Activated gamma-delta T cell treated with anti-CD3 and anti-CD28 coated beads, Interleukin-2, amount 50 U/mL, for 16 hours (primary cell): ENCODE measurements around the gene PRKCA.

Experiments used
- DNase-seq: peaks from one replicate; pipeline ENCODE4 v3.0.0-alpha.2; 2020; ENCODE audit warnings: low read depth

PRKCA gene

DNA sequence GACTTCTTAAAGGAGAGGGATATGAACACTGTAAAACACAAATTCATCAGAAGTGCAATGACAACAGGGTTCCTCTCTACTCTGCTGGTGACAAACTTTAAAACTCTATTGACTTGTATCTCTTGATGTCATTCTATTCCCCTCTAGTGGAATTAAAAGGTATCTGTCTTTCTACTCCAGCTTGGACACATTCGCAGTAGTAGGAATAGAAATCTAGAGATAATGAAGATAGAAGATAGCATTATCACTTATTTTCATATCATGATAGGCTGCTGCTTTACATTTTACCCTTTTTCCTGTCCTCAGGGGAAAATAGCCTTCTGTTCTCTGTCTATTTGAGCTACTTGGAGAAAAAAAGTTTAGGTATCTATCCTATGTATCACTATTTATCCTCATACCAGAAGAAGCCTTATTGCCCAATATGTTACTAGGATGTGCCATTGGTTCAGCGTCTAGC, 322.9 kb downstream of the PRKCA start:
- DNase-seq: no peak

DNA sequence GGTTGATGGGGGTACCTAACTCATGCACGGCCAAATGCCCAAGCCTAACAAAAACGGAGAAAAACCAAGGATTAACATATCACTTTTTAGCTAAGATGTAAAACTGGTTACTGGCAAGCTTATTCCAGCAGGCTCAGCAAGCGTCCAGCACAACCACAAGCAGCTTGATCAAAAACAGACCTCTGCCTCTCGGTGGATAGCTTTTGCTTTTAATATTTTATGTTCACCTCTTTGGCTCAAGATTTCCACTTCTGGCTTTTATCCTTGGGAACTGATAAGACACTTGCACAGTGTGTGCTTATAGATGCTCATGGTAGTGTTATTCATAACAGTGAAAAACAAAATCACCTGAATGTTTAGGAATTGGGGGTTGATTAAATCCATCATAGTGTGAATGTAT, 325.6 kb downstream of the PRKCA start:
- DNase-seq: no peak

DNA sequence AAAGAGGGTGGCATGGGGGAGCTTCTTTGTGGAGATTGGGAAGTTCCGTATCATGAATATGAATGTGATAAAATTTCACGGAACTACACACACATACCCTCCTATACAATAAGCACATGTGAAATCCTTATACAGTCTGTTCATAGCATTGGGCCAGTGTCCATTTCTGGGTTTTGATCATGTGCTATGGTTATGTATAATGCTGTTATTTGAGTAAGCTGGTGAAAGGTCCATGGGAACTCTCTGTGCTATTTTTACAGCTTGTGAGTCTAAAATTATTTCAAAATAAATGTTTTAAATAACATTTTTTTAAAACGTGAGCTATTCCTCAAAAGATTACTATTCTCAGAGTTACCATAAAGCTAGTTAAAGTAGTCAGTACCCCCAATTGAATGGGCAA, 327.3 kb downstream of the PRKCA start:
- DNase-seq: no peak

DNA sequence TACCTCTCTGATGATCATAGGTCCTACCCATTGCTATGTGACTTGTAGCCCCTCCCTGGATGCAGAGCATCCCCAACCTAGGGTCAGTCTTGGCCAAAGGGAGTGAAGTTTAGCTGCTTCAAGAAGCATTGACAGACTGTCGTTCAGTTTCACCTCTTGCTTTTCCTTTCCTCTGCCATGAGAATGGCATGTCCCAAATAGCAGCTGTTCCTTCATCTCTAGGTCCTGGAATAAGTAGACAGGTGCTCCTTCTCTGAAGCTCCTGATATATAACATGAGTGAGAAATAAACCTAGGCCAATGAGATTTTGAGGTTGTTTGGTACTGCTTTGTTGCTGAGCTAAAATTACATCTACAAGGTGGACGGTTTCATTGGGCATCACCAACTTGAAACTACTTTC, 328.0 kb downstream of the PRKCA start:
- no peak for DNase-seq

DNA sequence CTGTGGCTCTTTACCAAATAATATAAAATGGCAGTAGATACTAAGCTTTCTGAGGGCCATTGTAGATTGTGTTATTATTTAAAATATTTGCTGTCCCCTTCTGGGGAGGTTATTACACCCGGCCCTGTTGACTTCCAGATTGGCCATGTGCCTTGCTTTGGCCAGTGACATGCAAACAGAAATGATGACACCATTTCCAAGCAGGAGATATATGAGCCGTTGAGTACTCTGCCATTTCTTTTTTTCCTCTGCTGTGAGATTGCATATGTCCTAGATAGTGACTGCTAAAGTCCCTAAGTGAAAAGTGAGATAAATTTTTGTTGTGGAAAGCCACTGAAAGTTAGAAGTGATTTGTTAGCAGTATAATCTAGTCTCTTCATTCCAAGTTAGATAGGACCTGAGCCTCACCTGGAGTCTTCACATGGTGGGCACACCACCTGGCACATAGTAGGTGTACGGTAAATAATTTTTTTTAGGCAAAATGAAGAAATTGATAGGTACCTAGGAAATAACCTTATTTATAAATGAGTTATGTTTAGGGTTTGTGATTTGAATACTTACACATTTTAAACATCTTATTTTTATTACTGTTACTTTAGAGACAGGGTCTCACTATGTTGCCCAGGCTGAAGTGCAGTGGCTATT, 328.5 kb downstream of the PRKCA start:
- DNase-seq: no peak

DNA sequence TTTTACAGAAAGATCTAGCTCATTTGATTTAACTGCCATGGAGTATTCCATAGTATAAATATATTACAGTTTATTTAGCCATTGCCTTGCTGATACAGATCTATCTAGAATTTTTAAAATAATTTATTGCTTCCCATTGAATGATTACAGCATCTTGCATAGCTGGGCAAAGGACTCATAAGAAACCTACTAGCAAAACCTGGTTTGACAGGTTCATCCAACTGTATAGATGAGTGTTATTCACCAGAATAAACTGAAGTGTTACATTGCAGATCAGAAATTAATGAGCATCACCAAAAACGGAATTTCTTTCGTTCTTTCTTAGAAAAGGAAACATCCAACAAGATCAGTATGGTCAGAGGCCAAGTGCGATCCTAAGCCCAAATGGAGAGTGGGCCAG, 330.3 kb downstream of the PRKCA start:
- DNase-seq: no peak

DNA sequence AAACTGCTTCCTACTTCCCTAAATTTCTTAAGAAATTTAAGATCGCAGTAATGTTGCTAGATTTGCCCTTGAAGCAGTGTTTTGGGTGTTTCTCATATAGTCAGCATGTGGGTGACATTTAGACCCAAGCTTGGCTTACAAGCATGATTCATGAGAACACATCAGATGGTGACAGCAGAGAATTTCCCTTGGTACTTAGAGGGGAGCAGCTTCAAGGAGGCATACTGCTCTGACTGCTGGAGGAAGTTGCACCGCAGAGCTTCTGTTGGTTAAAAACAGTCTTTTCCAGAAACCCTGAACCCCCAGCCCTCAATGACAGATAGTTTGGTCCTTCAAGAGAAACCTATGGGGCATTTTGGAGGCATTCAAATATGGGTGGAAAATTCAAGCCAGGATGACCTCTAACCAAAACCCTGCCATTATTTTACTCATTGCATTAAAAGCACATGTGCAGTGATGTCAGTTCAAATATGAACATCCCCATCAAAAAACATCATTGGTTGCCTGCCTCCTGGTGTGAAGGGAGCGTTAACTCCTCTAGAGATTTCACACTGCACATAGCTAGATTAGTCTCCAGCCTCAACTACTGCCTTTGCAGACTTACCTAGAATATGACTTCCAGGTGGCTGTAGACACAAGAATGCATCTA, 331.0 kb downstream of the PRKCA start:
- peak; percentile 28 for DNase-seq

DNA sequence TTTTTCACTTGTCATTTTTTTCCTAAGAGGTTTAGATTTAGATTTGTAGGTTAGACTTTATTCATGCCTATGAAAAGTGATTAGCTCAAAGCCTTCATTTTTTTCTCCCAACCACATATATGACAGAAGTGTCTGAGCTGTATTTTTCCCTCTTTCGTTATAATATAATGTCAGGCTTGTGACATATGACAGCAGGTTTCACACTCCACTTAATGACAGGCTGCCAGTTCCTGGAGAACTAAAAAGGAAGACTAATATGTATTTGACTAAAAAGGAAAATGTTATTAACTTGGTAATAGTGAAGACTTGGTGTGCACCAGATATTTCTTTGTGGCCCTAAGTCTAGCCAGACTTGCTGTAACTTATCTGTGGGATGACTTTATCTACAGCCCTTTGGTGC, 331.8 kb downstream of the PRKCA start:
- DNase-seq: no peak

DNA sequence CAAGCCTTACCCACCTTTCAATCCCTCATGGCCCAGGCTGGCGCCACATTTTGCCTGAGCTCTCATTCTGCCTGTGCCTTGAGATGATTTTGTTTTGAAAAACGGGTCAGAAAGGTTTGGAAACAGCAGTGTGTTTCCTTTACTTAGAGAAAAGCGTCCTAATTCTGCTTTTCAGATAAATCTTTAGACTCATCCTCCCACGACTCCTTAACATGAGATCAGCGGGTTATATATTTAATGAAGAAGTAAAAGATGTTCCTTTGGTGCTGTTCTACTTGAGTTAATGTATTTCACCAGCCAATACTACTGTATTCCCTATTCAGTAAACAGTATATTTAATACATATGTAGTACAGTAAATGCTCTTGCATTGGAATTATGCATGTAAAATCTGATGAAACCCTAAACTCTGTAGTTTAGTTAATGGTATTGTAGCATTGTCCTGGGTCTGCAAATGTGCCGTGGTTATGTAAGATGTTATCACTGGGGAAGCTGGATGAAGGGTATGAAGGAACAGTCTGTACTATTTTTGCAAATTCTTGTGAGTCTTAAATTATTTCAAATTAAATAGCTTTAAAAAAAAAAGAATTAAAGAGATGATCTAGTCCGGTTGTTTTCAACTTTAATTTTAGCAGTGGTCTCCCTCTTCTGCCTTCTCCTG, 333.1 kb downstream of the PRKCA start:
- no peak for DNase-seq

DNA sequence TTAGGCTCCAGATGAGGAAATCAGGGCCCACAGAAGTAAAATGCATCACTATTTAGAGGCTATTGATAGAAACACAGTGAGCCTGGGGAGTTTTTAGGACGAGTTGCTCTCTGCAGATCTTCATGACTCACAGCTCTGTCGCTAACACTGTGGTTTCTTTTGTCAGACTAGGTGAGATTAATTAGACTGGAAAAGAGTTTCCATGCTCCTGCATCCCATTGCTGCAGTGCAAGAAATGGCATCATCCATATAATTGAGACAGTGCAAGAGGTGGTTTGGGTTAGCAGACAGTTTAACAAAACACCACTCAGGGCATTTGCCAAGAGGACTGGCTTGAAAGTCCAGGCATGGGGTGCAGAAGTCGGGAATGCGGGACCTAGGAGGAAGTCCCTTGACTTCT, 333.7 kb downstream of the PRKCA start:
- DNase-seq: no peak

DNA sequence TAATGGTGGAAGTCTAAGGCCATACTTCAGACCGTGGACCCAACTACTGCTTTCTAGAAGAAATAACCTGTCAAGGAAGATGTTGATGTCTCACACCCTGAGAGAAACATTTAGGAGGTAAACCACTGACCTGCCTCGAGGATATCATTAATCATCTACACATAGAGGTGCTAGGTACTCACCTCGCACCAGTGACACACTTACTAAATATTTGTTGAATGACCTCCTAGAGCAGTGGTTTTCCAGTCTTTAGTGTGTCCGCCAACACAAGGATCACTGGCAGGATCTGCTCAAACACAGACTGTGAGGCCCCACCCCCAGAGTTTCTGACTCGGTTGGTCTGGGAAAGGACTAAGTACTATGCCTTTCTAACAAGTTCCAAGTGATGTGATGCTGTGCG, 335.1 kb downstream of the PRKCA start:
- no peak for DNase-seq

DNA sequence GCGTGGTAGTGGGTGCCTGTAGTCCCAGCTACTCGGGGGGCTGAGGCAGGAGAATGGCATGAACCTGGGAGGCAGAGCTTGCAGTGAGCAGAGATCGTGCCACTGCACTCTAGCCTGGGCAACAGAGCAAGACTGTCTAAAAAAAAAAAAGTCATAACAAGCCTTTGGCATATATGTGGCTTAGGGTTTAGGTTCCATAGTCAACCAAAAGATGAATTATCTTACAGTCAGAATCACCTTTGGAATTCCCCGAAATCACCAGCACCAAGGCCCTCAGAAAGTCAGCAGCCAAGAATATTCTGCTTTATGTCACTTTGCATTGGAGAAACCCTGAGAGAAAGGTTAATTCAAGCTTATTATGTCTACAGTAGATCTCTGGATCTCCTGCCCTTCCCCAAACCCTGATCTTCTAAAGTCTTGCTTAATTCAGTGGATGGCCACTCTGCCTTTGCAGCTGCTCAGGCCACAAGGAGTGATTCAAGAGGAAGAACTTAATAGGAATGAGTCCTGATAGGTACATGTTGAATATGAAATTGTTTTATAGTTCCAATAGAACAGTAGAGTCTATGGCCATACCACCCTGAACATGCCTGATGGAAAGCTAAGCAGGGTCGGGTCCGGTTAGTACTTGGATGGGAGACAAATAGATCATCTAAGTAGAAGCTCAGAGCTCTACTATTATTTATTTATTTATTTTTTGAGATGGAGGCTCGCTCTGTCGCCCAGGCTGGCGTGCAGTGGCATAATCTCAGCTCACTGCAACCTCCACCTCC, 336.5 kb downstream of the PRKCA start:
- no peak for DNase-seq

DNA sequence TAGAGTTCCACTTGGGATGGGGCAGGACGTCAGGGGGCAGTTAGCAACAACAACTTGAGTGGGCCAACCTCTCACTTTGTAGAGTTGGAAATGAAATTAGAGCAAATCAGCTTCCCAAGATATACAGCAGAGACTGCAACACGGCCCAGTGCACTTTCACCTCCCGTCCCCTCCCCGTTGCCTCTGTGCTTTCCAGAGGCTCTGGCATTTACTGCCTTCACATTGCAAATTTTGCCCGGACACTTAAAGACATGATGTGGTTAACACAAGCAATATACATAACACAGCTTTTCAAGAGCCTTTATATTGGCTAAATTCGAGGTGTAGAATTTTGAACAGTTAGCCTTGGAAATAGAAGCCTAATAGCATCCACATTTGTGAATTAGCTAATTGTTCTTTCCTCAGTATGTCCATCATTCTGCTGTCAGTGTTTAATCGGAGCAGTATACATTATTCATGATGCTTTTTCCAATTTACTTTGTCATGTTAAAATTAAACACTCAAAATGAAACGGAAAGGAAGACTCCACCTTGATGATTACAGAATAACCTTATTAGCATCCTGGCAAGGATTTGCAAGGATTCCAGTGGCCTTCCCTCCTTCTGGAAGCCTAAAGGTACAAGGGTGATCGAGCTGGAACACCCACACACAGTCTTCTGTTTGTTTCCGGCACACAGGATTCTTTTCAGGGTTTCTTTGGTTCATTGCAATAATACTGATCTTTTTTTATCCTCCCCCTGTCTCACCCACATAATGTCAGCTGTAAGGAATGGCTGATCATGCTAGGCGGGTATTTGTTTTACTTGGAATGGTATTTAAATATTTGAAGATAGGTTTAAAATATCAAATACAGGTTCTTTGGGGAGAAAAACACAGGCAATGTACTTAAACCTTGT, 341.6 kb downstream of the PRKCA start:
- no peak for DNase-seq

DNA sequence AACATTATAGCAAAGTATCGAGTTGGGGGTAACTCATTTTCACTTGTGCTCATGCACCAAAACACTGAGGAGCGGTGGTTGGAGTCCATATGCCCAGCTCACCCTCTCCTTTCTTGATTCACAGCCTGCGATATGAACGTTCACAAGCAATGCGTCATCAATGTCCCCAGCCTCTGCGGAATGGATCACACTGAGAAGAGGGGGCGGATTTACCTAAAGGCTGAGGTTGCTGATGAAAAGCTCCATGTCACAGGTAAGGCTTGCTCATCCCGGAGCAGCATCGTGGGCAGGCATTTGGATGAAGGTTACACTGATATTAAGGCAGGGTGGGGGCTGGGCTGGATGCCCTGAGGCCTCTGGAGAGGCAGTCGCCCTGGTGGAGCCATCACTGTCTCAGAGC, 342.8 kb downstream of the PRKCA start:
- no peak for DNase-seq

DNA sequence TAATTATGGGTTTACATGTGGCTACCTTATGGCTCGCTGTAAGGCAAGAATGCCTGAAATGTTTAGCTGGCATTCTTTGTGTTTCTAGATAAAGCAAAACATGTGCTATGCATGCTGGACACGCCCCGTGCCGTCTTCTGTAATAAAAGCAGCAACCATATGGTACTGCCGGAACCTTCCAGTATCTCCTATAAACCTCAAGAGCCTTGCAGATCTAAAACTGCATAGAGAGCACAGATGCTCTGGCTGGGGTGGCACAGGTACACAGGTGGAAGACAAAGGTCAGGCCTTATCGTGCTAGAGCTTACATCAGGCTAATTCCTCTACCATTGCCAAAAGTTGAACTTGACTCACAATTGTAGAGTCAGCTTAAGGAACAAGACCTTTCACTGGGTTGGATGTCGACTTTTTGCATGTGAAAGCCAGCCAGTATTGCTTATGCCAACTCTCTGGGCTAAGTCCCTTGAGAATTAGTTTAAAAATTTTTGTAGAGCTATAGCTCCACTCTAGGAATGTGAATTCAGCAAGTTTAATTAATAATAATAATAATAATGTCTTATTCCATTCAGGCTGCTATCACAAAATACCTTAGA, 345.1 kb downstream of the PRKCA start:
- DNase-seq: no peak

DNA sequence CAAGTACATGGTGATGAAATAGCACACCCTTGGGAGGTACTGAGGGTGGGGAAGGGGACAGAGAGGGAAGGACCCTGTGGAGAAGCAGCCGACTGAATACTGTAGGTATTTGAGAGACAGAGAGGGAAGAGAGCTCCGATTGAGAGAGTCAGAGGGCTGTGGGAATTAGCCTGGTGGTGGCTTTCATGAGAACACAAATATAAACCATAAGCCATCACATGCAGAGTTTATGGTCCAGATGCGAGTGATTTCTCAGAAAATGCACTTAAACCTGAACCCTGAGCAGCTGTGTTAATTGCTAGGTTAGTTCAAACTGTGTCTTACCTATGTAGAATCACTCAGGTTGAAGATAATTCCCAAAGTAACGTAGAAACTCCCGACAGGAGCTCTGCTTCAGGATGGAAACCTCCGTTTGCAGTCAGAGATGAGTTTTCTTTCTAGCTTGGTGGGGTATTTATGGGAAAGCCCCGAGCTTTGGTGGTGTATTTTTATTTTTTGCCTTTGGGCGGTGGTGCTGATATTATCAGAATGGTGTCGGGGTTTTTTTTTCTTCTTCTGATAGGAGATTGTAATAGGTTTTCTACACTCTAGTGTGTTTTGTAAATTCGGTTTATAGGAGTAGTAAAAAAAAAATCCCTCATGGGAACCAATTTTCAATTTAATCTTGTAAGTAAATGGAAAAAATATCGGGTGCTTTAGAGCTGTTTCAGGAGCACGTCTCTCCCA, 347.6 kb downstream of the PRKCA start:
- no peak for DNase-seq

DNA sequence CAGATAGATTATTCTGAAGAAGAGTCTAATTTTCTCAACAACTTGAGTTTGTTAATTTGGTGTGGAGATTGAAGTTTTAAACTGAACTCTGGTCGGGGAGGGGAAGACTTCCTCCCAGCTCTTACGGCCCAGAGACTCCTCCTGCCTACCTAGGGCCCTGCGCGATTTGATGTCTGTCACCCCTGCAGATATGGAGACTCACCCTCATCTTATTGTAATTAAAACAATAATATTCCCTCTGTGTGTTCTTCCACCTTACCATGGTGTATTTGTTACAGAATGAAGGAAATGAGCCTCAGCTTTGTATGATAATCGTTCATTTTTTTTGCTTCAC, 348.1 kb downstream of the PRKCA start:
- no peak for DNase-seq

DNA sequence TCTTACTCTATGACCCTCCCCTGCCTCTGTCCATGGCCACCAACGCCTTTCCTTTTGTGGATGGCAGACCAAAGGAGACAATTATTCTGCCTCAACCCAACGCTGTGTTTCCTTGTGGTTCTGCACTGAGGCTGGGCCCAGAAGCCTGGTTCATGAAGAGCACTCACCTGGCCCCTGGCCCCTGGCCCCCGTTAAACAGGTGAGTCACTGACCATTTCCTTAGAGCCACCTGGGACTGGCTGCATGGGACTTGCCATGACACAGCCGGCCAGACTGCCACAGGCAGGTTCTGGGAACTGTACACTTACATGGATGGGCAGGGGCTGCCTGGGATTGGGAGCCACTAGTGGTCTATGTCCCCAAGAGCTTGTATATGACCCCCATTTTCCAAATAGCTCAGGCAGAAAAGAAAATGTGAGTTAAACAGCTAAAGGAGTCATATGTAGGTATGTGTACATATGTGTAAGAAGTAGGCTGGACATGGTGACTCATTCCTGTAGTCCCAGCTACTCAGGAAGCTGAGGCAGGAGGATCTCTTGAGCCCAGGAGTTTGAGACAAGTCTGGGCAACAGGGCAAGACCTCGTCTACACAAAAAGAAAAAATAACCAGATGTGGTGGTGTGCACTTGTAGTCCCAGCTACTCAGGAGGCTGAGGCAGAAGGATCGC, 350.6 kb downstream of the PRKCA start:
- no peak for DNase-seq

DNA sequence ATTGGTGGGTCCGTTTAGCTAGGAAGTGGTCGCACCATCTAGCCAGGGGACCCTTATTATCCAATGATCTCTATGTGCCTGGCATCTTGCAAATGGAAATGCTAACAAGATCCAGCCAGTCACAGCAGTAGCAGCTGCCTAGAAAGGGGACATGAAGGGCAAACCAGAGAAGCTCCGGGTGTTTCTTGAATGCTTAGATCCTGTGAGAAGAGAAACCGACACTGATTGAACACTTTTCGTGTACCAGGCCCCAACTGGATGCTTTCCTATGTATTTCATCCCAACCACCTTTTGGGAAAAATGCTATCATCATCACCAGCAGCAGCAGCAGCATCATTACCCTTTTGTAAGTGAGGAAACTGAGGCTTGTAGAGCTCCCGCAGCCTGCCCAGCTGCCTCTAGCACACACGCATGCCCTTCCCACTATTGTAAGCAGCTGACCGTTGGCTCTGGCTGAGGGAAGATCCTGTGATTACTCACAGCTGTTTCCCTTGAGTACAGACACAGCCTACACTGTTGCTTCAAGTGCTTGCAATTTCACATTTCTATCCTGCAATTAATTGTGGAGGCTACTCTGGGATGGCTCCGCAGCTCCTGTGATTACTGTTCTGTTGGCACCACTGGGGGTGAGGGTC, 351.8 kb downstream of the PRKCA start:
- no peak for DNase-seq

DNA sequence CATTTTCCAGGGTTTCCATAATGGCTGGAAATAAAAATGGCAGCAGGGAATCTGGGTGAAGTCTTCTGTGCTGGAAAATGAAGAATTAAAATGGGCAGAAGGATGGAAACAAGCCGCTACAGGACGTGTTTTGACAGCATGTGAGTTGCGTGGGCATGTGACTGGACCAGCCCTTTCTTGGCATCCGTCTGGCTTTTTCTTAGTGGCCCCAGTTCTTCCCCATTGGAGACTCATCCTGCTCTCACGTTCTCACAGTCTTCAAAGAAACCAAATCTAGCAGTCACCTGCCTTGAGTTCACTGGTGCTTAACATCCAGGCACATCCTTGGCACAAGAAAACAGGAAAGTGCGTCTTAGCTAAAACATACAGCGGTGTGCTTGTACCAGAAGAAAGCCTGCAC, 352.4 kb downstream of the PRKCA start:
- no peak for DNase-seq
